ENCODE data around the gene DNAJC11. TPM values are rescaled to one million over a fixed set of nuclear protein-coding genes. Genes with fewer than 3 reads are reported as not detected.
"Not testable (repeated sequence)": the region's sequence is repeated elsewhere in the genome, so short reads cannot be mapped to it uniquely, and the experiment has no call there.

Gene DNAJC11
- total RNA-seq, 2 donors from 2014 or later, result 64.7 to 71.1 TPM

- Mint-ChIP-seq H3K9me3 (no peaks in the 10 kb centered on the region), H3K27ac (peak overlapping the region; percentile 97), H3K4me1 (peaks cover 14% of the 10 kb centered on the region), H3K4me3 (peak overlapping the region; percentile 87), H3K36me3 (ENCODE audit: low read depth) (no peaks in the 10 kb centered on the region), H3K27me3 (ENCODE audit: insufficient read depth) (peaks cover 2% of the 10 kb centered on the region)
- 4 to 5% methylated on average over 11 to 24 of the region's 24 CpGs for WGBS, 2 experiments (ENCODE audit: insufficient coverage in 1 of 2, insufficient read length in 1 of 2)
- Histone ChIP-seq H3K27ac (ENCODE audit: low read depth, low read length) (peak overlapping the region; percentile 77), H3K4me1 (ENCODE audit: control insufficient read depth, insufficient read depth, low read length) (peaks cover 5% of the 10 kb centered on the region), H3K4me3 (ENCODE audit: low read length) (peak overlapping the region; percentile 96), H3K9me3 (ENCODE audit: control insufficient read depth, low read length) (no peaks in the 10 kb centered on the region), H3K36me3 (ENCODE audit: control insufficient read depth, insufficient read depth, low read length) (no peaks in the 10 kb centered on the region), H3K27me3 (ENCODE audit: control insufficient read depth, insufficient read depth, low read length, poor library complexity, severe bottlenecking) (no peaks in the 10 kb centered on the region), H3K9ac (ENCODE audit: extremely low read depth, low read length, poor library complexity, severe bottlenecking) (peak overlapping the region; percentile 98)
- no peak for TF ChIP-seq CTCF (conservative IDR thresholded peaks at IDR 0.05)
- no peak for DNase-seq
Observed at GRCh38 chr1:6700853-6701436, 671 bp downstream of the DNAJC11 start.

- not testable (repeated sequence) for H3K27ac ChIP-seq (ENCODE audit: low read depth, low read length); H3K4me1 ChIP-seq (ENCODE audit: control insufficient read depth, insufficient read depth, low read length); H3K27me3 Mint-ChIP-seq (ENCODE audit: insufficient read depth); H3K27me3 ChIP-seq (ENCODE audit: control insufficient read depth, insufficient read depth, low read length, poor library complexity, severe bottlenecking); H3K36me3 Mint-ChIP-seq (ENCODE audit: low read depth); H3K9me3 Mint-ChIP-seq; H3K36me3 ChIP-seq (ENCODE audit: control insufficient read depth, insufficient read depth, low read length); H3K9ac ChIP-seq (ENCODE audit: extremely low read depth, low read length, poor library complexity, severe bottlenecking); DNase-seq; H3K9me3 ChIP-seq (ENCODE audit: control insufficient read depth, low read length)
- peak overlapping the region; percentile 96 for H3K4me3 ChIP-seq (ENCODE audit: low read length)
- Mint-ChIP-seq H3K4me3 (peak overlapping the region; percentile 87), H3K27ac (peak overlapping the region; percentile 97), H3K4me1 (peaks cover 14% of the 10 kb centered on the region)
- 94% methylated on average over 4 of the region's 4 CpGs; no CpG with 5 or more reads in 1 of the 2 experiments for WGBS, 2 experiments (ENCODE audit: insufficient coverage in 1 of 2, insufficient read length in 1 of 2)
Observed at GRCh38 chr1:6699915-6700314, 1.7 kb downstream of the DNAJC11 start.

- no peak for DNase-seq
- WGBS, 2 experiments (ENCODE audit: insufficient coverage in 1 of 2, insufficient read length in 1 of 2), result 100% methylated on average over 1 to 2 of the region's 2 CpGs
- no peak overlapping the region for H3K4me3 Mint-ChIP-seq
- peaks cover 7% of the 10 kb centered on the region for H3K36me3 Mint-ChIP-seq (ENCODE audit: low read depth)
- no peaks in the 10 kb centered on the region for H3K27me3 Mint-ChIP-seq (ENCODE audit: insufficient read depth)
- Histone ChIP-seq H3K4me3 (ENCODE audit: low read length) (no peak overlapping the region), H3K4me1 (ENCODE audit: control insufficient read depth, insufficient read depth, low read length) (peaks cover 5% of the 10 kb centered on the region), H3K9ac (ENCODE audit: extremely low read depth, low read length, poor library complexity, severe bottlenecking) (no peak overlapping the region), H3K9me3 (ENCODE audit: control insufficient read depth, low read length) (no peaks in the 10 kb centered on the region), H3K36me3 (ENCODE audit: control insufficient read depth, insufficient read depth, low read length) (peaks cover 11% of the 10 kb centered on the region), H3K27me3 (ENCODE audit: control insufficient read depth, insufficient read depth, low read length, poor library complexity, severe bottlenecking) (no peaks in the 10 kb centered on the region), H3K27ac (ENCODE audit: low read depth, low read length) (no peak overlapping the region)
- H3K9me3 Mint-ChIP-seq, result no peaks in the 10 kb centered on the region
- peaks cover 18% of the 10 kb centered on the region for H3K4me1 Mint-ChIP-seq
- TF ChIP-seq CTCF (conservative IDR thresholded peaks at IDR 0.05), result no peak
- H3K27ac Mint-ChIP-seq, result no peak overlapping the region
Observed at GRCh38 chr1:6695868-6696267, 5.7 kb downstream of the DNAJC11 start.

All from endodermal cell (in vitro differentiated cells).